GM23338 (cell line): Measurements from ENCODE around the gene SYTL1. TPM values are rescaled to one million over a fixed set of nuclear protein-coding genes. Genes with fewer than 3 reads are reported as not detected.

Experiments used
- ATAC-seq: fragments of 200-7000 bp; cut with Tn5 transposase; 3 replicates; pipeline ENCODE4 v1.9.1; 2020
- DNase-seq: peaks from one replicate; pipeline ENCODE4 v3.0.0-alpha.2; 2015; ENCODE audit warnings: low spot score
- H2AFZ ChIP-seq: fragments of 200-600 bp; sonication (generic); 2 replicates; pipeline ENCODE4 v1.8.0; 2016; ENCODE audit warnings: antibody characterized with exemption, mild to moderate bottlenecking, moderate library complexity
- H3F3A ChIP-seq: fragments of 200-600 bp; sonication (generic); replicated peaks from 2 replicates; pipeline ENCODE4 v1.8.0; 2017; ENCODE audit warnings: antibody characterized with exemption, mixed run types, low read depth
- H3K27ac ChIP-seq: fragments of 200-600 bp; sonication (generic); 2 replicates; pipeline ENCODE4 v1.6.1; 2016; ENCODE audit warnings: low read depth
- H3K27me3 ChIP-seq: fragments of 200-600 bp; sonication (generic); 2 replicates; pipeline ENCODE4 v1.8.0; 2016; ENCODE audit warnings: mild to moderate bottlenecking, mixed run types, moderate library complexity; ENCODE audit not compliant: insufficient read depth
- H3K36me3 ChIP-seq: fragments of 200-600 bp; sonication (generic); 2 replicates; pipeline ENCODE4 v1.8.0; 2016; ENCODE audit warnings: mild to moderate bottlenecking; ENCODE audit not compliant: insufficient read depth
- H3K4me1 ChIP-seq: fragments of 200-600 bp; sonication (generic); 2 replicates; pipeline ENCODE4 v1.8.0; 2016; ENCODE audit warnings: mild to moderate bottlenecking, moderate library complexity; ENCODE audit not compliant: insufficient read depth
- H3K4me2 ChIP-seq: fragments of 200-600 bp; sonication (generic); 2 replicates; pipeline ENCODE4 v1.7.1; 2017; ENCODE audit warnings: mixed run types
- H3K4me3 ChIP-seq: fragments of 200-600 bp; sonication (generic); 2 replicates; pipeline ENCODE4 v1.6.1; 2016; ENCODE audit warnings: mixed run types
- H3K79me2 ChIP-seq: fragments of 200-600 bp; sonication (generic); replicated peaks from 2 replicates; pipeline ENCODE4 v1.8.0; 2017; ENCODE audit warnings: mild to moderate bottlenecking; ENCODE audit not compliant: insufficient read depth
- H3K9me2 ChIP-seq: fragments of 200-600 bp; sonication (generic); 2 replicates; pipeline ENCODE4 v1.8.0; 2017; ENCODE audit not compliant: insufficient read depth
- H4K20me1 ChIP-seq: fragments of 200-600 bp; sonication (generic); replicated peaks from 2 replicates; pipeline ENCODE4 v1.8.0; 2017; ENCODE audit warnings: mild to moderate bottlenecking; ENCODE audit not compliant: insufficient read depth
- H3K27ac Mint-ChIP-seq: 2 replicates; pipeline ENCODE4 v1.8.0; 2020; ENCODE audit warnings: inconsistent platforms, mild to moderate bottlenecking, moderate library complexity, mixed read lengths
- H3K27me3 Mint-ChIP-seq: 3 replicates; pipeline ENCODE4 v1.8.0; 2022; ENCODE audit warnings: low read depth, mild to moderate bottlenecking, moderate library complexity, mixed read lengths, inconsistent platforms; ENCODE audit not compliant: insufficient read depth, poor library complexity
- H3K36me3 Mint-ChIP-seq: 3 replicates; pipeline ENCODE4 v1.8.0; 2021; ENCODE audit warnings: low read depth, mild to moderate bottlenecking, inconsistent platforms, moderate library complexity, mixed read lengths
- H3K4me1 Mint-ChIP-seq: 3 replicates; pipeline ENCODE4 v1.8.0; 2020; ENCODE audit warnings: mild to moderate bottlenecking, inconsistent platforms, mixed read lengths
- H3K4me3 Mint-ChIP-seq: 3 replicates; pipeline ENCODE4 v1.8.0; 2021; ENCODE audit warnings: moderate library complexity, mild to moderate bottlenecking, inconsistent platforms, mixed read lengths
- H3K9me3 Mint-ChIP-seq: 3 replicates; pipeline ENCODE4 v1.8.0; 2020; ENCODE audit warnings: moderate library complexity, mild to moderate bottlenecking, inconsistent platforms, mixed read lengths
- CREB1 ChIP-seq: fragments of 250-450 bp; sonication (Bioruptor Pico); IDR thresholded peaks from 2 replicates; pipeline ENCODE4 v1.5.0; 2020; ENCODE audit warnings: low read depth, mild to moderate bottlenecking, moderate library complexity
- EZH2 ChIP-seq: fragments of 200-600 bp; sonication (generic); IDR thresholded peaks from one replicate; pipeline ENCODE4 v1.8.0; 2017; ENCODE audit warnings: antibody characterized with exemption, mild to moderate bottlenecking, low read depth; ENCODE audit not compliant: unreplicated experiment
- EZH2phosphoT487 ChIP-seq: fragments of 200-600 bp; sonication (generic); IDR thresholded peaks from one replicate; pipeline ENCODE4 v1.8.1; 2018; ENCODE audit warnings: antibody characterized with exemption; ENCODE audit not compliant: unreplicated experiment
- JUNB ChIP-seq: IDR thresholded peaks from one replicate; pipeline ENCODE4 v1.6.1; 2016; ENCODE audit warnings: antibody characterized with exemption; ENCODE audit not compliant: unreplicated experiment
- NANOG ChIP-seq: IDR thresholded peaks from 2 replicates; pipeline ENCODE4 v1.6.1; 2016; ENCODE audit warnings: antibody characterized with exemption, borderline replicate concordance
- POLR2AphosphoS5 ChIP-seq: IDR thresholded peaks from 2 replicates; pipeline ENCODE4 v1.6.1; 2016; ENCODE audit warnings: antibody characterized with exemption, low read depth
- STAT1 ChIP-seq: IDR thresholded peaks from one replicate; pipeline ENCODE4 v1.6.1; 2016; ENCODE audit warnings: antibody characterized with exemption; ENCODE audit not compliant: unreplicated experiment
- ZNF331 ChIP-seq: fragments of 250-450 bp; sonication (Bioruptor Pico); IDR thresholded peaks from 2 replicates; pipeline ENCODE4 v1.5.0; 2020; ENCODE audit warnings: low read depth, mild to moderate bottlenecking, moderate library complexity
- ZNF462 ChIP-seq: fragments of 250-450 bp; sonication (Bioruptor Pico); IDR thresholded peaks from 2 replicates; pipeline ENCODE4 v1.5.0; 2020; ENCODE audit warnings: mild to moderate bottlenecking, moderate library complexity
- polyA plus RNA-seq: library from polyadenylated mRNA; unstranded; fragments of >200 nt; fragmentation: Nextera tagmentation; extraction: Ambion mirVana; gene quantifications from 2 replicates; pipeline ENCODE4 v1.2.1, GENCODE V29; 2016
- total RNA-seq: library from RNA; depleted of rRNA; stranded (reverse); fragments of >200 nt; shearing (Covaris generic); gene quantifications from 2 replicates; pipeline ENCODE4 v1.2.3, GENCODE V29; 2014
- TF ChIP-seq, protein P1 (sequence below), 2 experiments: fragments of 200-600 bp in 1 of 2; sonication (generic) in 1 of 2; conservative IDR thresholded peaks; 2 replicates each; pipeline versions ENCODE4 v1.5.1 to v1.6.1; 2016 to 2017; ENCODE audit warnings: antibody characterized with exemption in 2 of 2, low read depth in 2 of 2, mild to moderate bottlenecking in 2 of 2, moderate library complexity in 1 of 2
- TF ChIP-seq, protein P2 (sequence below): IDR thresholded peaks from 2 replicates; pipeline ENCODE4 v1.6.1; 2016; ENCODE audit warnings: antibody characterized with exemption

Gene SYTL1
- total and polyA plus RNA-seq, 2 experiments from 2014 or later: 4.9 to 12.3 TPM

DNA sequence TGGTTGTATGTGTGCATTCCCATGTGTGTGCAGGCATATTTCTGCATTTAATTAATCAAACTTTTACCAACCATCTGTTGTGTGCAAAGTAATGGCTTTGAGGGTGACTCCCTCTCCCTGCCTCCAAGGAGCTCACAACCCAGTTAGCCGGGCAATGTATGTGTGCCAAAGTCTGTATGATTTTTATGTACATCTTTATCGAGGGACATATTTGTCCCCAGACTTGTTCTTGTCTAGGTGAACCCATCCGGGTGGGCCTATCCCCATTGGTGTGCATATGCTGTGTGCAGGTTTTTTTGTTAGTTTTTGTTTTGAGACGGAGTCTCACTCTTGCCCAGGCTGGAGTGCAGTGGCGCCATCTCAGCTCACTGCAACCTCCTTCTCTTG, 1.8 kb downstream of the SYTL1 start:
- H3K4me3 ChIP-seq: no peak overlapping the region
- H3K4me1 ChIP-seq: peaks cover 20% of the 10 kb centered on the region; the same call in 1 of the 2 replicates
- H3K27me3 ChIP-seq: no peaks in the 10 kb centered on the region
- Mint-ChIP-seq H3K4me1 (peaks cover 37% of the 10 kb centered on the region), H3K27me3 (peaks cover 14% of the 10 kb centered on the region), H3K36me3 (peaks cover 9% of the 10 kb centered on the region), H3K9me3 (no peaks in the 10 kb centered on the region; the same call in 2 of the 3 replicates), H3K27ac (peak overlapping the region; percentile 46; the same call in 1 of the 2 replicates), H3K4me3 (peak overlapping the region; percentile 37; the same call in 1 of the 3 replicates)
- no peaks in the 10 kb centered on the region for H3K9me2 ChIP-seq
- ATAC-seq (no peak), DNase-seq (no peak)
- H3K36me3 ChIP-seq: no peaks in the 10 kb centered on the region
- H3F3A ChIP-seq: 0 out of 2 replicates have a peak, but pooled peaks cover 5% of the 10 kb centered on the region
- no peak overlapping the region for H2AFZ ChIP-seq
- no peak overlapping the region for H3K27ac ChIP-seq
- TF ChIP-seq NANOG: no peak
- H3K4me2 ChIP-seq: peak overlapping the region; percentile 64; the same call in 1 of the 2 replicates
- peaks cover 7% of the 10 kb centered on the region for H3K79me2 ChIP-seq
- H4K20me1 ChIP-seq: no peaks in the 10 kb centered on the region; the same call in 1 of the 2 replicates

DNA sequence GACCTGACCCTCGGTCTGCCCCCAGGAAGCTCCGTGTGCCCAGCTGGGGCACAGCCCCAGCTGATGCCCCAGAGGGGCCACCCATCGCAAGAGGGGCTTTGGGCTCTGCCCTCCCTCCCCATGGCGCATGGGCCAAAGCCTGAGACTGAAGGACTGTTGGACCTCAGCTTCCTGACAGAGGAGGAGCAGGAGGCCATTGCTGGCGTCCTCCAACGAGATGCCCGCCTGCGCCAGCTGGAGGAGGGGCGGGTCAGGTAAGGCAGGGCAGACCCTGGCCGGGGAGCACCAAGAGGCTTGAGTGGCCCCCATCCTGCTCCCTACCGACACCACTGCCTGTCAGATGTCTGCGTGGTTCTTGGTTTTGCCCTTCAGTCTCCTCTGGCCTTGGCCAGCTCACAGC, 3.5 kb downstream of the SYTL1 start:
- no peak overlapping the region for H2AFZ ChIP-seq
- Mint-ChIP-seq H3K27ac (no peak overlapping the region), H3K4me3 (no peak overlapping the region), H3K27me3 (peaks cover 21% of the 10 kb centered on the region), H3K9me3 (no peaks in the 10 kb centered on the region; the same call in 2 of the 3 replicates), H3K4me1 (peaks cover 32% of the 10 kb centered on the region), H3K36me3 (peaks cover 9% of the 10 kb centered on the region)
- H3K4me1 ChIP-seq: peaks cover 18% of the 10 kb centered on the region; the same call in 1 of the 2 replicates
- peaks cover 7% of the 10 kb centered on the region for H3K79me2 ChIP-seq
- H3K9me2 ChIP-seq: no peaks in the 10 kb centered on the region
- H3K4me3 ChIP-seq: no peak overlapping the region
- H4K20me1 ChIP-seq: no peaks in the 10 kb centered on the region; the same call in 1 of the 2 replicates
- no peak overlapping the region for H3K27ac ChIP-seq
- H3K27me3 ChIP-seq: peaks cover 4% of the 10 kb centered on the region; the same call in 1 of the 2 replicates
- DNase-seq (no peak), ATAC-seq (no peak)
- H3F3A ChIP-seq: peaks cover 12% of the 10 kb centered on the region; the same call in 1 of the 2 replicates
- H3K36me3 ChIP-seq: no peaks in the 10 kb centered on the region
- no peak overlapping the region for H3K4me2 ChIP-seq
- TF ChIP-seq ZNF462 (CRISPR knock-in tag) (no peak), EZH2phosphoT487 (no peak), NANOG (no peak), JUNB (no peak), CREB1 (no peak), EZH2 (no peak), ZNF331 (CRISPR knock-in tag) (no peak), POLR2AphosphoS5 (no peak), STAT1 (no peak)
- TF ChIP-seq, protein P1, sequence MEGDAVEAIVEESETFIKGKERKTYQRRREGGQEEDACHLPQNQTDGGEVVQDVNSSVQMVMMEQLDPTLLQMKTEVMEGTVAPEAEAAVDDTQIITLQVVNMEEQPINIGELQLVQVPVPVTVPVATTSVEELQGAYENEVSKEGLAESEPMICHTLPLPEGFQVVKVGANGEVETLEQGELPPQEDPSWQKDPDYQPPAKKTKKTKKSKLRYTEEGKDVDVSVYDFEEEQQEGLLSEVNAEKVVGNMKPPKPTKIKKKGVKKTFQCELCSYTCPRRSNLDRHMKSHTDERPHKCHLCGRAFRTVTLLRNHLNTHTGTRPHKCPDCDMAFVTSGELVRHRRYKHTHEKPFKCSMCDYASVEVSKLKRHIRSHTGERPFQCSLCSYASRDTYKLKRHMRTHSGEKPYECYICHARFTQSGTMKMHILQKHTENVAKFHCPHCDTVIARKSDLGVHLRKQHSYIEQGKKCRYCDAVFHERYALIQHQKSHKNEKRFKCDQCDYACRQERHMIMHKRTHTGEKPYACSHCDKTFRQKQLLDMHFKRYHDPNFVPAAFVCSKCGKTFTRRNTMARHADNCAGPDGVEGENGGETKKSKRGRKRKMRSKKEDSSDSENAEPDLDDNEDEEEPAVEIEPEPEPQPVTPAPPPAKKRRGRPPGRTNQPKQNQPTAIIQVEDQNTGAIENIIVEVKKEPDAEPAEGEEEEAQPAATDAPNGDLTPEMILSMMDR (conservative IDR thresholded peaks at IDR 0.05; ENCODE audit: low read depth in 2 of 2): no peak
- TF ChIP-seq, protein P2, sequence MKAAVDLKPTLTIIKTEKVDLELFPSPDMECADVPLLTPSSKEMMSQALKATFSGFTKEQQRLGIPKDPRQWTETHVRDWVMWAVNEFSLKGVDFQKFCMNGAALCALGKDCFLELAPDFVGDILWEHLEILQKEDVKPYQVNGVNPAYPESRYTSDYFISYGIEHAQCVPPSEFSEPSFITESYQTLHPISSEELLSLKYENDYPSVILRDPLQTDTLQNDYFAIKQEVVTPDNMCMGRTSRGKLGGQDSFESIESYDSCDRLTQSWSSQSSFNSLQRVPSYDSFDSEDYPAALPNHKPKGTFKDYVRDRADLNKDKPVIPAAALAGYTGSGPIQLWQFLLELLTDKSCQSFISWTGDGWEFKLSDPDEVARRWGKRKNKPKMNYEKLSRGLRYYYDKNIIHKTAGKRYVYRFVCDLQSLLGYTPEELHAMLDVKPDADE: no peak
